Epithelial cell of esophagus (primary cell): ENCODE data around the gene ZNF891.

Experiments
- DNase-seq: peaks from one replicate; pipeline ENCODE4 v3.0.0; 2010; ENCODE audit warnings: low read depth
- H3K4me3 ChIP-seq: 2 replicates; pipeline ENCODE4 v1.5.1; 2011; ENCODE audit warnings: mild to moderate bottlenecking, low read length, control low read depth
- TF ChIP-seq, protein P1 (sequence below): IDR thresholded peaks from 2 replicates; pipeline ENCODE4 v1.5.1; 2011; ENCODE audit warnings: low read depth, mild to moderate bottlenecking, low read length, control low read depth, inconsistent platforms; ENCODE audit not compliant: insufficient read depth; ENCODE audit errors: missing control alignments

Gene ZNF891

DNA sequence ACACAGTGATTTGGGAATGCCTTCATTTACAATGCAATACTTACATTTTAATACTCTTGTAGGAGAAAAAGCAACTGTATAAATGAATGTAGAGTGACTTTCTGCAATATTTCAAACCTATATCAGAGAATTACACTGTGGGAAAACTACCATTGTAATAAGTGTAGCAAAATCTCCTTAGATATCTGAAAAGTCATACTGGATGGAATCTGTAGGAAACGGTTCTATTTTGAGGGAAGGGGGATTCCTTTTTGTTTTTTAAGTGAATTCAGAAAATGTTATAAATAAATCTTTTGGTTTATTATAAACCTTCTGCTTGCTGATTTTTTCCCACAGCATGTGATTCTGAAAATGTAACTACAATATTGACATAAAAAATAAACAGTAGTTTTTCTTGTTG, 23.0 kb downstream of the ZNF891 start:
- no peak for DNase-seq
- H3K4me3 ChIP-seq, result no peak overlapping the region
- TF ChIP-seq, protein P1, sequence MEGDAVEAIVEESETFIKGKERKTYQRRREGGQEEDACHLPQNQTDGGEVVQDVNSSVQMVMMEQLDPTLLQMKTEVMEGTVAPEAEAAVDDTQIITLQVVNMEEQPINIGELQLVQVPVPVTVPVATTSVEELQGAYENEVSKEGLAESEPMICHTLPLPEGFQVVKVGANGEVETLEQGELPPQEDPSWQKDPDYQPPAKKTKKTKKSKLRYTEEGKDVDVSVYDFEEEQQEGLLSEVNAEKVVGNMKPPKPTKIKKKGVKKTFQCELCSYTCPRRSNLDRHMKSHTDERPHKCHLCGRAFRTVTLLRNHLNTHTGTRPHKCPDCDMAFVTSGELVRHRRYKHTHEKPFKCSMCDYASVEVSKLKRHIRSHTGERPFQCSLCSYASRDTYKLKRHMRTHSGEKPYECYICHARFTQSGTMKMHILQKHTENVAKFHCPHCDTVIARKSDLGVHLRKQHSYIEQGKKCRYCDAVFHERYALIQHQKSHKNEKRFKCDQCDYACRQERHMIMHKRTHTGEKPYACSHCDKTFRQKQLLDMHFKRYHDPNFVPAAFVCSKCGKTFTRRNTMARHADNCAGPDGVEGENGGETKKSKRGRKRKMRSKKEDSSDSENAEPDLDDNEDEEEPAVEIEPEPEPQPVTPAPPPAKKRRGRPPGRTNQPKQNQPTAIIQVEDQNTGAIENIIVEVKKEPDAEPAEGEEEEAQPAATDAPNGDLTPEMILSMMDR, result no peak

DNA sequence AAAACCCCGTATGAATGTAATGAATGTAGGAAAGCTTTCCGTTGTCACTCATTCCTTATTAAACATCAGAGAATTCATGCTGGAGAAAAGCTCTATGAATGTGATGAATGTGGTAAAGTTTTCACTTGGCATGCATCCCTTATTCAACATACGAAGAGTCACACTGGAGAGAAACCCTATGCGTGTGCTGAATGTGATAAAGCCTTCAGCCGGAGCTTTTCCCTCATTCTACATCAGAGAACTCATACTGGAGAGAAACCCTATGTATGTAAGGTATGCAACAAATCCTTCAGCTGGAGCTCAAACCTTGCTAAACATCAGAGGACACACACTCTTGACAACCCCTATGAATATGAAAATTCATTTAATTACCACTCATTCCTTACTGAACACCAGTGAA, 23.8 kb downstream of the ZNF891 start:
- H3K4me3 ChIP-seq, result no peak overlapping the region
- DNase-seq, result no peak
- TF ChIP-seq, protein P1, result no peak

- DNase-seq, result no peak
- H3K4me3 ChIP-seq, result no peak overlapping the region
- TF ChIP-seq, protein P1, result no peak
Observed at GRCh38 chr12:133105620-133106019, 24.5 kb downstream of the ZNF891 start.

- TF ChIP-seq, protein P1, result no peak
- no peak for DNase-seq
- H3K4me3 ChIP-seq, result no peak overlapping the region
Observed at GRCh38 chr12:133083345-133083744, 46.7 kb downstream of the ZNF891 start.

GRCh38 chr12:133081159-133081780, 48.8 kb downstream of the ZNF891 start:
- no peak for DNase-seq
- peak overlapping the region; percentile 88 for H3K4me3 ChIP-seq
- TF ChIP-seq, protein P1, result no peak

DNA sequence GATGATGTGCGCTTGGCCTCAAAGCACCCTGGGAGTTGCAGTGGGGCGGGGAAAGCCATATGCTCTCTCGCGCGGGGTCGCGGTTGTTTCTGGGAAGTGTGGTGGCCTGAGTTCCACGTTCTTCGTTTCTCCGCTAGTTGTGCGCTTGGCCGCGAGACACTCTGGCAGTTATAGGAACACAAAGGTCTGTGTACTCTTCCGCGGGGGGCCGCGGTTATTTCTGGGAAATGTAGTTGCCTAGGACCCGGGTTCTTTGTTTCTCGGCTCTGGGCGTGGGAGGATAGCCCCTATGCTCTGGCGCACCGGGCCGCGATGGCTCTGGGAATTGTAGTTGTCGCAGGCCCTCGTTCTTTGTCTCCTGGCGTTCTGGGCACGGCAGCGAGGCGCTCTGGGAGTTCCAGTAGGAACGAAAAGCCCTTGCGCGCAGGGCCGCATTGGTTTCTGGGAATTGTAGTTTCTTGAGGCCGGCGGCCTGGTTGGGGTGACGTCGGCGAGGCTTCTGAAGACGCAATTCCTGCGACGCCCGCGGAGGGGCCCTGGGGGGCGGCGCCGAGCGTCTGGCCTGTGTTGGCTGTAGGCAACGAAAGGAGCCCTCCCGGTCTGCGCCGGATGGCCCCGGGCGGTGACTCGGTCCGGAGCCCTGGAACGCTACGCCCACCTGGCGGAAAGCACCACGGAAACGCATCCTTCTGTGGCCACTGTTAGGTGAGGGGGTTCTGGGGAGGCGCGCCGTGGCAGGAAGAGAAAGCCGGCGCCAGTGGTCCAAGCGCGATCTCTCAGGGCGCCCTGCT, 49.5 kb downstream of the ZNF891 start, which contains the start of gene ZNF140:
ZNF140 (plus strand) TSS at position 556 of the 791 bp plus-strand sequence. CDS start 398 bp downstream, outside the sequence.
- TF ChIP-seq, protein P1, result peak; percentile 28
- H3K4me3 ChIP-seq, result peak within 1 kb of the TSS; percentile 88
- DNase-seq, result peak; percentile 96
